ENCODE measurements around the gene FTCDNL1.
A peak's percentile ranks its signal among the peaks of the same experiment; 100 is the strongest.

Gene FTCDNL1

GRCh38 chr2:199850718-199851500, at the start of gene FTCDNL1:
Gene FTCDNL1, minus strand, starts transcription at chr2:199851192. Its CDS starts 2,230 bp downstream, at chr2:199848962.
- TF ChIP-seq TAF1 (IDR thresholded peaks at IDR 0.05; ENCODE audit: low read depth) (no peak), MAX (IDR thresholded peaks at IDR 0.05) (peak; percentile 84), USF1 (IDR thresholded peaks at IDR 0.05) (peak; percentile 76)

- no peak for TF ChIP-seq YY1 (IDR thresholded peaks at IDR 0.05; ENCODE audit: low read depth)
- TF ChIP-seq EGR1 (IDR thresholded peaks at IDR 0.05) = no peak
- no peak for TF ChIP-seq TEAD4 (IDR thresholded peaks at IDR 0.05)
- TF ChIP-seq ZBTB7A (IDR thresholded peaks at IDR 0.05; ENCODE audit: low read depth) = no peak
- no peak for TF ChIP-seq CREB1 (IDR thresholded peaks at IDR 0.05; ENCODE audit: low read depth)
- TF ChIP-seq TAF1 (IDR thresholded peaks at IDR 0.05; ENCODE audit: low read depth) = no peak
- TF ChIP-seq EP300 (IDR thresholded peaks at IDR 0.05; ENCODE audit: borderline replicate concordance) = no peak
- TF ChIP-seq TCF12 (IDR thresholded peaks at IDR 0.05; ENCODE audit: low read depth) = no peak
- no peak for TF ChIP-seq USF1 (IDR thresholded peaks at IDR 0.05)
- no peak for TF ChIP-seq MAX (IDR thresholded peaks at IDR 0.05)
- no peak for TF ChIP-seq FOXM1 (IDR thresholded peaks at IDR 0.05; ENCODE audit: borderline replicate concordance, low read depth)
- TF ChIP-seq NFIC (IDR thresholded peaks at IDR 0.05) = no peak
- TF ChIP-seq RAD21 (IDR thresholded peaks at IDR 0.05; ENCODE audit: low read depth) = no peak
- no peak for TF ChIP-seq REST (IDR thresholded peaks at IDR 0.05; ENCODE audit: low read depth)
- TF ChIP-seq CEBPB (IDR thresholded peaks at IDR 0.05) = no peak
These were observed 45.6 kb upstream of the FTCDNL1 start for GRCh38 chr2:199896617-199897016.

- TF ChIP-seq REST (IDR thresholded peaks at IDR 0.05; ENCODE audit: low read depth) = no peak
- TF ChIP-seq EP300 (IDR thresholded peaks at IDR 0.05; ENCODE audit: borderline replicate concordance) = no peak
- no peak for TF ChIP-seq EGR1 (IDR thresholded peaks at IDR 0.05)
- TF ChIP-seq FOXM1 (IDR thresholded peaks at IDR 0.05; ENCODE audit: borderline replicate concordance, low read depth) = no peak
- no peak for TF ChIP-seq RAD21 (IDR thresholded peaks at IDR 0.05; ENCODE audit: low read depth)
- no peak for TF ChIP-seq CREB1 (IDR thresholded peaks at IDR 0.05; ENCODE audit: low read depth)
- no peak for TF ChIP-seq MAX (IDR thresholded peaks at IDR 0.05)
- no peak for TF ChIP-seq YY1 (IDR thresholded peaks at IDR 0.05; ENCODE audit: low read depth)
- TF ChIP-seq TEAD4 (IDR thresholded peaks at IDR 0.05) = no peak
- TF ChIP-seq TCF12 (IDR thresholded peaks at IDR 0.05; ENCODE audit: low read depth) = no peak
- no peak for TF ChIP-seq NFIC (IDR thresholded peaks at IDR 0.05)
These were observed 44.4 kb upstream of the FTCDNL1 start for GRCh38 chr2:199895406-199895805.

- TF ChIP-seq TAF1 (IDR thresholded peaks at IDR 0.05; ENCODE audit: low read depth) (no peak), MAX (IDR thresholded peaks at IDR 0.05) (no peak), CREB1 (IDR thresholded peaks at IDR 0.05; ENCODE audit: low read depth) (no peak)
These were observed 32.7 kb upstream of the FTCDNL1 start for GRCh38 chr2:199883474-199884212.

- TF ChIP-seq EP300 (IDR thresholded peaks at IDR 0.05; ENCODE audit: borderline replicate concordance) (no peak), REST (IDR thresholded peaks at IDR 0.05; ENCODE audit: low read depth) (no peak), RAD21 (IDR thresholded peaks at IDR 0.05; ENCODE audit: low read depth) (no peak), YY1 (IDR thresholded peaks at IDR 0.05; ENCODE audit: low read depth) (no peak), CEBPB (IDR thresholded peaks at IDR 0.05) (no peak), EGR1 (IDR thresholded peaks at IDR 0.05) (no peak), NFIC (IDR thresholded peaks at IDR 0.05) (no peak), USF1 (IDR thresholded peaks at IDR 0.05) (no peak), MAX (IDR thresholded peaks at IDR 0.05) (no peak), TEAD4 (IDR thresholded peaks at IDR 0.05) (no peak), TCF12 (IDR thresholded peaks at IDR 0.05; ENCODE audit: low read depth) (no peak)
These were observed 31.7 kb upstream of the FTCDNL1 start for GRCh38 chr2:199882667-199883066.

All from Ishikawa (cell line).